ENCODE data around the gene PTDSS2.

PTDSS2 gene

DNA sequence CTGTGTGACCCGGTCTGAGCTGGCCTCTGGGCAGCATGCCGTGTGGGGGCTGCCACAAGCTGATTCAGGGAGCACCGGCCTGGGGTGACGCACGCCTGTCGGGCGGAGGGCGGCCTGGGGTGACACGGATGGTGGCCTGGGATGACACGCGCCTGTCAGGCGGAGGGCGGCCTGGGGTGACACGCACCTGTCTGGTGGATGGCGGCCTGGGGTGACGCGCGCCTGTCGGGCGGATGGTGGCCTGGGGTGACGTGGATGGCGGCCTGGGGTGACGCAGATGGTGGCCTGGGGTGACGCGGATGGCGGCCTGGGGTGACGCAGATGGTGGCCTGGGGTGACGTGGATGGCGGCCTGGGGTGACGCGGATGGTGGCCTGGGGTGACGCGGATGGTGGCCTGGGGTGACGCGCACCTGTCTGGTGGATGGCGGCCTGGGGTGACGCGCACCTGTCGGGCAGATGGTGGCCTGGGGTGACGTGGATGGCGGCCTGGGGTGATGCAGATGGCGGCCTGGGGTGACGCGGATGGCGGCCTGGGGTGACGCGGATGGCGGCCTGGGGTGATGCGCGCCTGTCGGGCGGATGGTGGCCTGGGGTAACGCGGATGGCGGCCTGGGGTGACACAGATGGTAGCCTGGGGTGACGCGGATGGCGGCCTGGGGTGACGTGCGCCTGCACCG, 21.5 kb downstream of the PTDSS2 start:
- DNase-seq, result no peak

GRCh38 chr11:472272-472671, 22.2 kb downstream of the PTDSS2 start:
- DNase-seq, result no peak

GRCh38 chr11:472816-473215, 22.7 kb downstream of the PTDSS2 start:
- no peak for DNase-seq

GRCh38 chr11:473415-473814, 23.3 kb downstream of the PTDSS2 start:
- no peak for DNase-seq

GRCh38 chr11:473962-474785, 24.1 kb downstream of the PTDSS2 start:
- no peak for DNase-seq

DNA sequence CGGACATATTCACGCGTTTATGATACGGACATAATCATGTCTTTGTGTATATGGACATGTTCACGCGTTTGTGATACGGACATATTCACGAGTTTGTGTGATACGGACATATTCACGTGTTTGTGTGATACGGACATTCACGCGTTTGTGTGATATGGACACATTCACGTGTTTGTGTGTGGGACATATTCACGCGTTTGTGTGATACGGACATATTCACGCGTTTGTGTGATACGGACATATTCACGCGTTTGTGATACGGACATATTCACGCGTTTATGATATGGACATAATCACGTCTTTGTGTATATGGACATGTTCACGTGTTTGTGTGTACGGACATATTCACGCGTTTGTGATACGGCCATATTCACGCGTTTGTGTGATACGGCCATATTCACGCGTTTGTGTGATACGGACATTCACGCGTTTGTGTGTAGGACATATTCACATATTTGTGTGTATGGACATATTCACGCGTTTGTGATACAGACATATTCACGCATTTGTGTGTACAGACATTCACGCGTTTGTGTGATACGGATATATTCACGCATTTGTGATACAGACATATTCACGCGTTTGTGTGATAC, 24.9 kb downstream of the PTDSS2 start:
- no peak for DNase-seq

GRCh38 chr11:475941-476340, 25.9 kb downstream of the PTDSS2 start:
- DNase-seq, result no peak

DNA sequence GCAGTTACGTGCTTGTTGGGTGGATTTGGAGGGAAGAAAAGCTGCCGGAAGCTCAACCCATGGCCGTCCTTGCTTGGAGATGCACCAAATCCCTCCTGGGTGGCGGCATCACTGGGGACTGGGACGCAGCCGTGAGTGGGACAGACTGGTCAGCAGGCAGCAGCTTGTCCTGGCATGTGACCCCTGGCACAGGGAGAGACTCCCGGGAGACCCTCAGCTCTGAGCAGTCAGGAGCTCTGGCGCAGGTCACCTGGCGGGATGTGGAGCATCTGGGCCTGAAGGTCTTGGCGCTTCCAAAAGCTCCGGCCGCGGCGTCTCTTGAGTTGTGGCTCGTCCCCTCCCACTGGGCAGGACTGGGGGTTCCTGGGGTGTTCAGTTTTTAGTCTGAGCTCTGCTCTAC, 26.3 kb downstream of the PTDSS2 start:
- DNase-seq, result no peak

GRCh38 chr11:477052-477715, 27.1 kb downstream of the PTDSS2 start:
- no peak for DNase-seq

DNA sequence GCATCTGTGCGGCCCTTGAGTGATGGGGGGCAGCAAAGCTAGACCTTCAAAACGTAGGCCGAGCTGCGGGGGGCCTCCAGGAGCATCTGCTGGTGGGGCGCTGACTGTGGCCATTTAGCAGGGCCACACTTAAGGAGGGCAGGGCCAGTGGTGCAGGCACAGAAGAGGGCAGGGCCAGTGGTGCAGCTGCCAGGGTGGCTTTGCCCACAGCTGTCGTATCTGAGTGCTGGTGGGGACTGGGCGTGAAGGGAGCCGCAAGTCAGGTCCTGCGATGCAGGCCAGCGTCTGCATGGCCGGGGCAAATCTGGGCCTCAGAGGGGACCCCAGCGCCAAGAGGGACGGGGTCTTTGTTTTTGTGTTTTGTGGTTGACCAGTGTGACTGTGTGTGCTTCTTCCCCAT, 29.2 kb downstream of the PTDSS2 start:
- no peak for DNase-seq

DNA sequence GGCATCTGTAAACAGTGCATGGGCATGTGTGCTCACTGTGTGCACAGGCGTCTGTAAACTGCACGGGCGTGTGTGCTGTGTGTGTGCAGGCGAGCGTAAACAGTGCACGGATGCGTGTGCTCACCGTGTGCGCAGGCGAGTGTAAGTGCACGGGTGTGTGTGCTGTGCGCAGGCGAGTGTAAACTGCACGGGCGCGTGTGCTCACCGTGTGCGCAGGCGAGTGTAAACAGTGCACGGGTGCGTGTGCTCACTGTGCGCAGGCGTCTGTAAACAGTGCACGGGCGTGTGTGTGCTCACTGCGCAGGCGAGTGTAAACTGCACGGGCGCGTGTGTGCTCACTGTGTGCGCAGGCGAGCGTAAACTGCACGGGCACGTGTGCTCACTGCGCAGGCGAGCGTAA, 34.5 kb downstream of the PTDSS2 start:
- DNase-seq, result no peak

DNA sequence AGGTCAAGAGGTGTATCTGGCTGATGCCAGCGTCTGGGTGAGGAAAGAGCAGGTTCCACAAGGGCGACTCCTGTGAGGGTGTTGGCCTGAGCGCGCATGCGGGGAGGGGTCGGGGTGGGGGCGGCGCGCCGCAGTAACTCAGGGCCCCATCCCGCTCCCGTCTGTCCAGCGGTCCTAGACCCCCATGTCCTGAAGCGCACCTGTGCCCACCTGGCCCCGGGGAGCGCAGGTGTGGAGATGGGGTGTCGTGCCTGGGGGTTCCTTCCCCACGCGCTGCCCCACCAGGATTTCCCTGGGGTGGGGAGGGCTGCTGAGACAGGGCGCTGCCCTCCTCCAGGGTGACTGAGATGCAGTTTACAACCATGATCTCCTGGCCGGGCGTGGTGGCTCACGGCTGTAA, 36.1 kb downstream of the PTDSS2 start:
- DNase-seq, result no peak

DNA sequence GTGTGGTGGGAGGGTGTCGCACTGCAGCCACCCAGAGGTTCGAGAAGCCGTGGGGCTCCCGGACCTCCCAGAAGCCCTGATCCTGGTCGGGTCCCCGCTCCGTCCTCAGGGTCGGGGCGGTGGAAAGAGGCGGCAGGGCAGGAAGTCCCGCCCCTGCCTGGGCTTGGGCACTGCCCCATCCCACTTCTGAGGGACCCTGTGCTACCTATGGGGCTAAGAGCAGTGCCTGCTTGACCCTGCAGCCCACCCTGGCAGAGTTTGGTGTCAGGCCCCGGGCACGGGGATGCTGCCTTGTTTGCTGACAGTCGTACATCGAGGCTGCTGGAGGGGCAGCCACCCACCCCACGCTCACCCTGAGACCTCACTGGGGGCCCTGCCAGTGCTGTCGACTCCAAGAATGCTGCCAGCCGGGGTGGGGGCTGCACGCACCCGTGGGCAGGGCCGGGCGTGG, 37.5 kb downstream of the PTDSS2 start:
- DNase-seq, result no peak

DNA sequence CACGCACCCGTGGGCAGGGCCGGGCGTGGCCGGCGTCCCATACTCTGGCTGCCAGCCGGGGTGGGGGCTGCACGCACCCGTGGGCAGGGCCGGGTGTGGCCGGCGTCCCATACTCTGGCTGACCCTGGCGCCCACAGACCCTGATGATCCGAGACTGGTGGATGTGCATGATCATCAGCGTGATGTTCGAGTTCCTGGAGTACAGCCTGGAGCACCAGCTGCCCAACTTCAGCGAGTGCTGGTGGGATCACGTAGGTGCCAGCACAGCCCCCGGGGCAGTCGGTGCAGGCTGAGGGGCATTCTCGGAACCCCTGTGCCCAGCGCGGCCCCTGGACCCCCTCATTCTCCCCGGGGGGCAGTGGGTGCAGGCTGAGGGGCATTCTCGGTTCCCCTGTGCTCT, 38.0 kb downstream of the PTDSS2 start:
- no peak for DNase-seq

DNA sequence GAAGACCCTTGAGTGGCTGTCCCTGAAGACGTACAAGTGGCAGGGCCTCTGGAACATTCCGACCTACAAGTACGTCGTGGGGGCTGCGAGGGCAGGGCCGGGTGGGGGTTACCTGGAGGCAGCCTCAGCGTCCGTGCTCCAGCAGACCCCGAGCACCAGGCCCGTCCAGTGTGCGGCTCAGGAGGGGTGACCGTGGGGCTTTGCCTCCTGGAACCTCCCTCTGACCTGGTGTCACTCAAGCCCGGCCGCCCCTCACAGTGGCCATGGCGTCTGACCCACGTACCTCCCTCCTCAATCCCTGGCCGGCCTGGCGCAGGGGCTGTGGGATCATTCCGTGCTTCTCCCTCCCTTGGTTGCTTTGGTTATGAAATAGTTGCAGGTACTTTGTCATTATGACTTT, 38.5 kb downstream of the PTDSS2 start:
- no peak for DNase-seq

- DNase-seq, result no peak
Observed at GRCh38 chr11:488992-489391, 38.9 kb downstream of the PTDSS2 start.

DNA sequence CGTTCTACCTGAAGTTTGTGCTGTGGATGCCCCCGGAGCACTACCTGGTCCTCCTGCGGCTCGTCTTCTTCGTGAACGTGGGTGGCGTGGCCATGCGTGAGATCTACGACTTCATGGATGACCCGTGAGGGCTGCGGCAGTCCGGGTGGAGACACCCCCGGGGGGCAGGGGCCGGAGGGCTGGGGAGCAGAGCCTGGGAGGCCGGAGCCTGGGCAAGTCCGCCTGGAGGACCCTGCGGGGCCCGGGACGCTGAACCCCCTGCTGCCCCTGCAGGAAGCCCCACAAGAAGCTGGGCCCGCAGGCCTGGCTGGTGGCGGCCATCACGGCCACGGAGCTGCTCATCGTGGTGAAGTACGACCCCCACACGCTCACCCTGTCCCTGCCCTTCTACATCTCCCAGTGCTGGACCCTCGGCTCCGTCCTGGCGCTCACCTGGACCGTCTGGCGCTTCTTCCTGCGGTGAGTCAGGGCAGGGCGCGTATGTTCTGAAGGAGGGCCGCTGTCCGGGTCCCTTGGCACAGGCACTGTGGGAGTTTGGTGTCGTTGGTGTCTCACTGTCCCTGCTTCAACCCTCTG, 39.6 kb downstream of the PTDSS2 start:
- no peak for DNase-seq

GRCh38 chr11:490186-490929, 40.3 kb downstream of the PTDSS2 start:
- DNase-seq, result no peak

GRCh38 chr11:490930-491260, 40.8 kb downstream of the PTDSS2 start:
- DNase-seq, result no peak

- DNase-seq, result no peak
Observed at GRCh38 chr11:491358-491757, 41.3 kb downstream of the PTDSS2 start.

DNA sequence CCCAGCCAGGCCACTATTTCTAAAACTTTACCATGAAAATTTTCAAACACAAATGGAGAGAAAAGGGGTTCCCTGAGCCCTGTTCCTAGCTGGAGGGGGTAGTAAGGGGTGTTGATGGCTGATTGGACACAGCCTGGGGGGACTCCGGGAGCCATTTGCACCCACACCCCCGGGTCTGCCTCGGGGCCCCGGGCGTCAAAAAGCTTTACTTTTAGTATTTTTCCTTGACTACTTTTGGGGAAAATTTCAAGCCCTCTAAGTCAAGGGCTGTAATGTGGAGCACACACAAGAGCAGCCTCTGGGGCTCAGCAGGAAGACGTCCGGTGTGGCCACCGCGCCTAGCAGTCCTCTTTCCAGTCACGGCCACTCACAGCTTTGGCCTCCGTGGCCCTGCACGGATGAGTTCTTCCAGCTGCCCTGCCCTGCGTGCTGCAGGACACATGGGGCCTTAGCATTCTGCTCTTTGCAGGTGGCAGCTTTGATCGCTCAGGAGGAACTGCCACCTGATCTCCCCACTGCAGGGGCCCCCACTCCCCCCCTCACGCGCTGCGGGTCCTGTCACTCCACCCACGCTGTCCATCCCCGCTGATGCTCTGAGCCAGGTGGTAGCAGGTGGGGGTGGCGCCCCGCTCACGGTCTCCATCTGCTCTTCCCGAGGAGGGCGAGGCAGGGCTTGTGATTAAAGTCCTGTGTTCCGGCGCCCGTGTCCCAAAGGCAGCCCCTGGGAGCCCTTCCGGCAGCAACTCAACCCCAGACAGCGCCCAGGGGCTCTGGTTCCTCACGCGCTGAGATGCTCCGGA, 42.5 kb downstream of the PTDSS2 start:
- no peak for DNase-seq

Data from CD4-positive, alpha-beta T cell treated with Interleukin-4 for 4 hours (primary cell).